GM12878 (cell line): ENCODE data around the gene ZCCHC4.

Experiments used
- BCL11A ChIP-seq: IDR thresholded peaks from 2 replicates; pipeline ENCODE4 v1.6.1; 2011; ENCODE audit warnings: low read depth, low read length
- CBFB ChIP-seq: IDR thresholded peaks from 2 replicates; pipeline ENCODE4 v1.6.1; 2016; ENCODE audit warnings: antibody characterized with exemption, low read depth
- NFYA ChIP-seq: IDR thresholded peaks from 2 replicates; pipeline ENCODE4 v1.6.1; 2011; ENCODE audit warnings: low read depth, mild to moderate bottlenecking, low read length, improper control_type of control experiment, borderline replicate concordance
- RCOR1 ChIP-seq: conservative IDR thresholded peaks from 2 replicates; pipeline ENCODE4 v1.6.1; 2012; ENCODE audit warnings: low read depth, low read length, improper control_type of control experiment
- TF ChIP-seq, protein P1 (sequence below), 3 experiments: IDR thresholded peaks in 2 of 3; conservative IDR thresholded peaks in 1 of 3; 2 replicates each; pipeline ENCODE4 v1.5.1; 2011; ENCODE audit warnings: low read depth in 3 of 3, low read length in 3 of 3, mild to moderate bottlenecking in 3 of 3, control low read depth in 2 of 3, moderate library complexity in 2 of 3, inconsistent platforms in 1 of 3, mixed read lengths in 1 of 3; ENCODE audit not compliant: control insufficient read depth in 2 of 3, insufficient read depth in 1 of 3; ENCODE audit errors: extremely low read depth in 1 of 3

DNA sequence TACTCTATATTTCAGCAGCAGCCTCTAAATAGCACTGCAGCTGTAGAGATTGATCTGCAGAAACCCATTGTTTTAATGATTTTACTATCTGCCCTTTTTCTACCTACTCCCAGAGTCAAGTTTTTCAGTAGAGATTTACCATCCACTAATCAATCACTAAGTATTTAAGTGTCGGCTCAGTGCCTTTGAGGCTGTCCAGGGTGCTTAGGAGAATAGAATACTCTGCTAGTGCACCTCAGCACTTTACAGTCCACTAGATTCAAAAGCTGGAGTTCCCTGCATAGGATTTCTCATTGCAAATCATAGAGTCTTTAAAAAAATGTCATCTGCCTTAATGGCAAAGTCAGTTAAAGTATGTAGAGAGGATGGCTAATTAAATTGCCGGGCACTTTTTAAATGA lies 34.9 kb downstream of the ZCCHC4 start:
- TF ChIP-seq RCOR1: no peak
- TF ChIP-seq, protein P1, sequence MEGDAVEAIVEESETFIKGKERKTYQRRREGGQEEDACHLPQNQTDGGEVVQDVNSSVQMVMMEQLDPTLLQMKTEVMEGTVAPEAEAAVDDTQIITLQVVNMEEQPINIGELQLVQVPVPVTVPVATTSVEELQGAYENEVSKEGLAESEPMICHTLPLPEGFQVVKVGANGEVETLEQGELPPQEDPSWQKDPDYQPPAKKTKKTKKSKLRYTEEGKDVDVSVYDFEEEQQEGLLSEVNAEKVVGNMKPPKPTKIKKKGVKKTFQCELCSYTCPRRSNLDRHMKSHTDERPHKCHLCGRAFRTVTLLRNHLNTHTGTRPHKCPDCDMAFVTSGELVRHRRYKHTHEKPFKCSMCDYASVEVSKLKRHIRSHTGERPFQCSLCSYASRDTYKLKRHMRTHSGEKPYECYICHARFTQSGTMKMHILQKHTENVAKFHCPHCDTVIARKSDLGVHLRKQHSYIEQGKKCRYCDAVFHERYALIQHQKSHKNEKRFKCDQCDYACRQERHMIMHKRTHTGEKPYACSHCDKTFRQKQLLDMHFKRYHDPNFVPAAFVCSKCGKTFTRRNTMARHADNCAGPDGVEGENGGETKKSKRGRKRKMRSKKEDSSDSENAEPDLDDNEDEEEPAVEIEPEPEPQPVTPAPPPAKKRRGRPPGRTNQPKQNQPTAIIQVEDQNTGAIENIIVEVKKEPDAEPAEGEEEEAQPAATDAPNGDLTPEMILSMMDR (IDR thresholded peaks at IDR 0.05 in 2 of 3, conservative IDR thresholded peaks at IDR 0.05 in 1 of 3; ENCODE audit: control insufficient read depth in 2 of 3, extremely low read depth in 1 of 3, insufficient read depth in 1 of 3, low read depth in 3 of 3, low read length in 3 of 3): no peak
- TF ChIP-seq BCL11A: no peak
- no peak for TF ChIP-seq NFYA
- TF ChIP-seq CBFB: no peak
